Hematopoietic multipotent progenitor cell treated with erythropoietin and hydrocortisone succinate and interleukin-3 and kit ligand, for 15 days (in vitro differentiated cells): ENCODE data around the gene SLC27A2.

Experiments used
- DNase-seq: peaks from one replicate; pipeline ENCODE4 v3.0.0-alpha.2; 2015; ENCODE audit warnings: low spot score

Gene SLC27A2

GRCh38 chr15:50241684-50242450 is 59.9 kb downstream of the SLC27A2 start:
- DNase-seq: no peak

DNA sequence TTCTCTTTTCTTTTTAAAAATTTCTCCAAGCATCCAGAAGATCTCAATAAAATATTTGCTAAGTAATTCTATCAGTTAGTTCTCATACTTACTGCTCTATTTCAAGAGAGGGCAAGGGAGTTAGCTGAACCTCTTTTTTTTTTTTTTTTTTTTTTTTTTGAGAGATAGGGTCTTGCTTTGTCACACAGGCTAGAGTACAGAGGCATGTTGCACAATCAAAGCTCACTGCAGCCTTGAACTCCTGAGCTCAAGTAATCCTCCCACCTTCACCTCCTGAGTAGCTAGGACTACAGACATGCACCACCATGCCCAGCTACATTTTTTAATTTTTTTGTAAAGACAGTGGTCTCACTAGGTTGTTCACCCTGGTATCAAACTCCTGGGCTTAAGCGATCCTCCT is 62.2 kb downstream of the SLC27A2 start:
- no peak for DNase-seq

- DNase-seq: no peak
These were observed 63.1 kb downstream of the SLC27A2 start for GRCh38 chr15:50244959-50245624.

DNA sequence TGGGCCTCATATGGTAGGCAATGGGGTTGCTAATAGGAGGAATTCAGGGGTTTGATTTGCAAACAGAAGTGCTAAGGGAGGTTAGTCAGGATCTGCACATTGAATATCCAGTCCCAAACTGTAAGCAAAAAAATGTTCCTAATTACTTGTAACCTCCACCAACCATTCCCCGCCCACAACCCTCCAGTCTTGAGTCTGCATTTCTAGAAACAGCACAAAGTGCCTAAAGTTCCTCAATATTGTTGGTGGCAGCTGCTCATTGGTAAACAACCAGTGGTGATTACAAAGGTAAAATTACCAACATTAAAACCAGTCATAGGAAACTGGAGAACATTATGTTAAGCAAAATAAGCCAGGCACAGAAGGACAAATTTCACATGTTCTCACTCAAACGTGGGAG is 64.6 kb downstream of the SLC27A2 start:
- DNase-seq: no peak

DNA sequence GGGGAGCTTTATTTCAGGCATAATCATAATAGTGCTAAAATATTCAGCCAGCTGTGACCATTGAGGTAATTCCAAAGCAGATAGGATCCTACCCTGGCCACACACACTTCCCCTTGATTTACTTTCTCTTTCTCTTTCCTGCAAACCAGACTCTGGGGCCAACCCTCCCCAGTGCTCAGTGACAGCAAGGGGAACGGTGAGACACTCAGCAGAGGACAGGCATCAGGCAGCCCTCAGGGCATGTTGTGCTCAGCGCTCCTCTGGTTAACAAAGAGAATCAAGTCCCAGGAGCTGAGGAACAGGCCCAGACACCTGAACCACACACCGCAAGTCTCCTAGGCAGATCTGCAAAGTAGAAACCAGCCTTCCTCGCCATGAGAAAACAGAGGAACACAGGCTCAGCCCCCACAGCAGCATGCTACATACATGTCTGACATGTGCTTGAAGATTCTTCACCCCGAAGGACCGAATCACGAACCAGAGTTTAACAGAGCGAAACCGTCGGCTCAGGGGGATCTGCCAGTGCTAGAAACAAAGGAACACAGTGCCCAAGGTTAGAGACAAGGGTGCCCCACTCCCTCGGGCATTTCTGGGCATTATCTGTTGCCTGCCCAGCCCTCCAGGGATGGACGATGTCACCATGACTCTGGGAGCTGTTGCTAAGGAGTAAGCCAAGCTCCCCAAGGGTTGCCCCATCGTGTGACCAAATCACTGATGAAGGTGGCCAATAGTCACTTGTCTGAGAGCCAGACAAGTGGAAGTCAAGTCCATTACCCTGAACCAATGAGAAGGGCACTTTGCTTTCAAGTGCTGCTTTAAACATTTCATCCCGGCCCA is 66.0 kb downstream of the SLC27A2 start:
- no peak for DNase-seq

DNA sequence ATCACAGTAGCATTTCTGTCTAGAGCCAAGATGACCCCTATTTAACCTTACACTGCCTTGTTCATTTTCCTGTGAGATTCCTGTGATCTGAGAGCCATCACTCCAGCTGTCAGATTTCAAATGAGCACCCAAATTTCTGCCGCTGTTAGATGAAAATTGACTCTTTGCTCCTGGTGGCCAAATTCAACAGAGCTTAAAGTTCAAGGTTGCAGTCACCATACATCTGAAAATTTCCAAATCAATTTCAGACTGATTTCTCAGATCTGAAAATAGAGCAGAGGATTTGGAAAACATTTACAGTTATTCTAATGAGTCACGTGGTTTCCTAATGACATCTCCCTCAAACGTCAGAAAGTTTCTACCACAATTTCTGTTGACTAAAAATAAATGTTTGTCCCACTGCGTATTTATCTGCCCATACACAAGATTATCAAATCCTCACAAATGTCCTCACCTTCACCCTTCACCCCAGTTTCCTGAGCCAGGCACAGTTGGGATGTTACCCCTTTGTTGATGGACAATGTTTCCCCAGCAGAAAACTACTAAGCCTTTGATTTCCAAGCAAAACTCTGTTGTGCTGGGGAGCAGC is 67.1 kb downstream of the SLC27A2 start:
- DNase-seq: no peak

GRCh38 chr15:50249704-50250103 is 67.7 kb downstream of the SLC27A2 start:
- DNase-seq: no peak

DNA sequence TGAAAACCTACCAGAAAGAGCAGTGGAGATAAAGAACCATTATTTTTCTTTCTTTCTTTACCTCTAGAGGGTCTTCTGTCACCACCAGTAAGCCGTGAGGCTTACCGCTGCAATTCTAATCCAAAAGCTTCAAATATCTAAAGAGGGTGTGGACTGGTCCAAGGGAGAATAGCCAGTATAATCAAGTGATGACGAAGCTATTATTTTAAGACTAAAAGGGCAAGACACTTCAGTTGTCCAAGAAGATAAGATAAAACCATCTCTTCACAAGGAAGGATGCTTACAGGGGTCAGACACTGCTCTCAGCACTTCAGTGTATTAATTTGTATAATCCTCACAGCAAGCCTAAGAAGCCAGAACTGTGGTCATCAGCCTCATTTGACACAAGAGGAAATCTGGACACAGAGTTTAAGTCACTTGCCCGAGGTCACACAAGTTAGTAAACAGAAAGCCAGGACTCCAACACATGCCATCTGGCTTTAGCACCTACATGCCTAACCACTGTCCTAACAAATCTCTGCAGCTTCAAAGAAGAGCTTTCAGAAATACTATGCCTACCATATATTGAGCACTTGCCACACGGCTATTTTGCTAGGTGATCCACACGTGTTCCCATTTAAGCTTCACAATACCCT is 68.9 kb downstream of the SLC27A2 start:
- DNase-seq: no peak

DNA sequence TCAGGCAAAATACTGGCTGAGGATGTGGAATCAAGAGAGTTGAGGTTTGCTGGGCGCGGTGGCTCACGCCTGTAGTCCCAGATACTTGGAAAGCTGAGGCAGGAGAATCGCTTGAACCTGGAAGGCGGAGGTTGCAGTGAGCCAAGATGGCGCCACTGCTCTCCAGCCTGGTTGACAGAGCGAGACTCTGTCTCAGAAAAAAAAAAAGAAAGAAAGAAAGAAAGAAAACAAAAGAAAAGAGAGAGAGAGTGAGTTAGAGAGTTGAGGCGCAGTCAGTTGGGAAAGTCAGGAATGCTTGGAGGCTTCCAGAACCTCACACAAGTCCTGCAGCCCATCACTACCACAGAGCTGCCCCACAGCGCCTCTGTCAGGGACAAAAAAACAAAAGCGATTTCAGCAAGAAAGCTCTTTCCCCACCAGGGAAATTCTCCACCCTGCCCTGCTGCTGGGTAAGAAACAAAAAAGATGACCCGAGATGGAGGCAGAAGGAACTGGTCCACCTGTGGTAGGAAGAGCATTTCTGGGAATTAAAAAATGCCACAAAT is 69.7 kb downstream of the SLC27A2 start:
- no peak for DNase-seq

GRCh38 chr15:50252556-50252955 is 70.6 kb downstream of the SLC27A2 start:
- DNase-seq: no peak

DNA sequence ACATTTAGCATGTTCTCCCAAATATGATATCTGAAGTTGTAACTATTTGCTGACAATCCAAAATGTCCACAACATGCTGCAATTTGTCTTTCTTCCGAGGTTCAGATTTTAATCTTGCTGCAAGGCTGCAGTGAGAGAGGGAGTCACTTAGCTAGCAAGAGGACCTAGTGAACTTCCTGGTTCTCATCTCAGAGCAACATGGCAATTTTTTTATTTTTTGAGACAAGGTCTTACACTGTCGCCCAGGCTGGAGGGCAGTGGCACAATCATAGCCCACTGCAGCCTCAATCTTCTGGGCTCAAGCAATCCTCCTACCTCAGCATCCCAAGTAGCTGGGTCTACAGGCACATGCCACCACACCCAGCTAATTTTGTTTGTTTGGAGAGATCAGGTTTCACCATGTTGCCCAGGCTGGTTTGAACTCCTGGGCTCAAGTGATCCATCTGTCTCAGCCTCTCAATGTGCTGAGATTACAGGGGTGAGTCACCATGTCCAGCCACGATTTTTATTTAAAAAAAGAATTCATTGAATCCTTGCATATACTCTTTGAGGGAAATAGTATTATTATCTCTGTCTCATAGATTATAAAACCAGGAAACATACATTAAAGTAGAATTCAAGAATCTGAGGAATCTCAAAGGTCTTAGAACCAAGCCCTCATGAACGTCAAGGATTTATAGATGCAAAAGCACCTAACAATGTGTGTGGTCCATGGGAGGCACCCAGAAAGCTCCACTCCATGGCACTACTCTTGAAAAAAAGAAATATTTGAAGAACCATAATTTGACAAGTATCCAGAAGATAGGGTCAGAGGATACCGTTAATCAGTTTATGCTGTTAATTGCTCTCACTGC is 74.4 kb downstream of the SLC27A2 start:
- no peak for DNase-seq

DNA sequence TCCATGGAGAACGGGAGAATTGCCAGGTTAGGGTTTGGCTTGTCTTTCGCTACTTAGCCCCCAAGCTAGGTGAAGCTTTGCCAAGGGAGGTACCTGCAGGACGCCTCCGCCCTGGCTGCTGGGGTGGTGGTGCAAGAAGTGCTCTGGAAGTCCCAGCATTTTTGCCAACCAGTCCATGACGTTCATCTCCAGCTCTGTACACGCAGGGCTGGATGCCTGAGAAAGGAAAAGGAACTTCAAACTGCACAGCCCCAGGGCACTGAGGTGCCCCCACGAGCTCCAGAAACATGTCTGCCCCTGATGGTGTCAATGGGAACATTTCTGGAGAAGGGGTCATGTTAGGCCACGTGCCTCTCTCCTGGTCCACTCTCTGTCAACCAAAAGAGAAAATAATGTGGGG is 75.3 kb downstream of the SLC27A2 start:
- DNase-seq: no peak

DNA sequence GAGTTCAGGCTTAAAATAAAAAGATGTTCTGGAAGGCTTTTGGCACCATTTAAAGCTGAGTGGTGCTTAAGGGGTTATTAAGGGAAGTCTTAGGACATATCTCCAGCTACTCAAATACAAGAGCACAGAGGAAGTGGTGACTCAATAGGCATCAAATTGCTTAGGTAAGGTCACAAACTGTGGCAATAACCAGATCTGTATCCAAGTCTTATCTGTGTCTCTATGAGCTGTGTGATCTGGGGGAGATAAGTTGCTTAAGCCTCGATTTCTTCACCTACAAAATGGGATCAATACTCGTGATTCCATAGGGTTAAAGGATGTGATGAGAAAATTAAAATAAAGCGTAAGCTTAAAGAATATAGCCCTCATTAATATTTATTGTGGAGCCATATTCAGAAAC is 75.9 kb downstream of the SLC27A2 start:
- no peak for DNase-seq

DNA sequence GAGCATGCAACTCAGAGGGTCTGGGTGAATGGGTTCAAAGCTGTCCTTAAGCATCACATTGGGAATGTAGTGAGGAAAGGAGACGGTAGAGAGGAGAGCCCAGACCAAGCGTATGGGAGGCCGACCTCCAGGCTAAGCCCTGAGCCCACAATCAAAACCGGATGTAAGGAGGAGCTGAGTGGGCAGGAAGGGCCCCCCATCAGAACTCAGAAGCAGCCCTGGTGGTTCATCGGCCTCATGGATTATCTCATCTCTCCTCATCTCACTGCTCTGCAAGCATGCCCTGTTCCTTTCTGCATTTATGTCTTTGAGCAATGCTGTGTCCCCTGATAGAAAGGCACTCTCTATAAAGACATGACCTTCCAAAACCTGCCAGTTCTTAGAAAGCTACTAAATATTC is 77.3 kb downstream of the SLC27A2 start:
- no peak for DNase-seq

DNA sequence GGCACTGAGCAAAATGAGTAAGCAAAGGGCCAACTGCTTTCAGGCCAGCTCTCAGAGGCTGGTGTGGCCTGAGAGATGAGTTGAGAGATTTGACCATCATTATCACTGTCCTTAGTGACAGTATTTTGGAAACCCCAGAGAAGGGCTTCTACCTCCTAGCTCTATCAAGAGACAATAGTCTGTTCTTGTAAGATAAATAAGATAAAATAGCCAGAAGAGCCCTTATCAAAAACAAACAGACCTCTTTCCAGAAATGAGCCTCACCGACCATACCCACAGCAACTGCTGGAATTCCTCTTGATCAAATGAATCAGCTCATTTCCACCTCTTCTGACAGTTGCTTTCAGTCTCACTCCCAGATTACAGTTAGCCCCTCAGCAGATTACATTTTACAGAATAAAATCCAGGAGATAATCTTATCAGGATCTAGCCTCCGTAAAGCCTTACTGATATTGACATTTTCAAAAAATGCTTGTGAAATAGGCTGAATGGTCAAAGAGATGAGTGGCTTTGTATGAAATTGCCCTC is 79.0 kb downstream of the SLC27A2 start:
- DNase-seq: peak; percentile 14

DNA sequence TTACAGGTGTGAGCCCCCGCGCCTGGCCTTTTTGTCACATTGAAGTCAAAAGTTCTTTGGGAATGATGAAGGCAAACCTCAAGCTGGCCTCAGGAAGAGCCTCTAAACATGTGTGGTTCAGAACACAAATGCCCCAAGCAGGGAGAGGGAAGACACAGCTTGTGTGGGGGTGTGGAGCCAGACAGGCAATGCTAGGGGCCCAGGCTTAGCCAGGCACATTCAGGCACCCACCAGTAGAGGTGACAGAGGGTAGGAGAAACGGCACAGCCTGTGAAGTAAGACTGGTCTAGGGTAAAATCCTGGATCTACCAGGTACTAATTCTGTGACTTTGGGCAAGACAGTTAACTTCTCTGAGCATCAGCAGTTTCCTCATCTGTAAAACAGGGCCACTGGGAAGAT is 80.0 kb downstream of the SLC27A2 start:
- DNase-seq: no peak

- no peak for DNase-seq
These were observed 80.5 kb downstream of the SLC27A2 start for GRCh38 chr15:50262533-50262932.

DNA sequence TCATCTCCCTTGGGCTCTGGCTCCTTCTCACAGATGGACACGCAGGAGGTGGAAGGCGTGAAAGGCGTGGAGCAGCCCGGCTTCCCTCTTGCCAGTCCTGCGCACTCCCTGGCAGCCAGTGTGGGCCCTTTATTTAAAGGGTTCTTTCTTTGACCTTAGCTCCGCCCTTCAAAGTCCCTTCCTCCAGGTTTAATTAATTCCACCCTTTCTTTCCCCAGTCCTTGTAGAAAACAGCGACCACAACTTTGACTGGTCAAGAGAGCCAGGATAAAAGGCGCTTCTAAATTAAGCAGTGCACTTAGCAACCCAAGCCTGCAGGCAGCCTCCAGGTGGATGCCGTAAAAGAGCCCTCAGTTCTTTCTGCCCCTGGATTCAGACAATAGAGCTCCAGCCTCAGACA is 83.6 kb downstream of the SLC27A2 start, which contains the start of gene HDC:
HDC (minus strand) TSS at position 107 of the 400 bp plus-strand sequence; CDS start at position 4, 103 bp downstream.
- DNase-seq: no peak

GRCh38 chr15:50267577-50267976 is 85.6 kb downstream of the SLC27A2 start:
- DNase-seq: no peak

- no peak for DNase-seq
These were observed 93.1 kb downstream of the SLC27A2 start for GRCh38 chr15:50275091-50275490.
